NB4 (cell line): ENCODE measurements around the gene BPIFB6.

ENCODE experiments used
- DNase-seq: peaks from one replicate; pipeline ENCODE4 v3.0.0; 2010; ENCODE audit warnings: low read depth
- H3K4me3 ChIP-seq: one replicate; pipeline ENCODE4 v1.5.1; 2011; ENCODE audit warnings: mild to moderate bottlenecking, low read depth, low read length, moderate library complexity
- MYC ChIP-seq: IDR thresholded peaks from 2 replicates; pipeline ENCODE4 v1.6.1; 2011; ENCODE audit warnings: low read depth, low read length
- POLR2A ChIP-seq: IDR thresholded peaks from 2 replicates; pipeline ENCODE4 v1.6.1; 2011; ENCODE audit warnings: mild to moderate bottlenecking; ENCODE audit not compliant: insufficient read length; ENCODE audit errors: extremely low read depth
- TF ChIP-seq, protein P1 (sequence below): IDR thresholded peaks from 2 replicates; pipeline ENCODE4 v1.6.1; 2011; ENCODE audit warnings: low read depth, low read length
- TF ChIP-seq, protein P2 (sequence below): IDR thresholded peaks from one replicate; pipeline ENCODE4 v1.5.1; 2012; ENCODE audit warnings: low read depth, low read length

The BPIFB6 gene

DNA sequence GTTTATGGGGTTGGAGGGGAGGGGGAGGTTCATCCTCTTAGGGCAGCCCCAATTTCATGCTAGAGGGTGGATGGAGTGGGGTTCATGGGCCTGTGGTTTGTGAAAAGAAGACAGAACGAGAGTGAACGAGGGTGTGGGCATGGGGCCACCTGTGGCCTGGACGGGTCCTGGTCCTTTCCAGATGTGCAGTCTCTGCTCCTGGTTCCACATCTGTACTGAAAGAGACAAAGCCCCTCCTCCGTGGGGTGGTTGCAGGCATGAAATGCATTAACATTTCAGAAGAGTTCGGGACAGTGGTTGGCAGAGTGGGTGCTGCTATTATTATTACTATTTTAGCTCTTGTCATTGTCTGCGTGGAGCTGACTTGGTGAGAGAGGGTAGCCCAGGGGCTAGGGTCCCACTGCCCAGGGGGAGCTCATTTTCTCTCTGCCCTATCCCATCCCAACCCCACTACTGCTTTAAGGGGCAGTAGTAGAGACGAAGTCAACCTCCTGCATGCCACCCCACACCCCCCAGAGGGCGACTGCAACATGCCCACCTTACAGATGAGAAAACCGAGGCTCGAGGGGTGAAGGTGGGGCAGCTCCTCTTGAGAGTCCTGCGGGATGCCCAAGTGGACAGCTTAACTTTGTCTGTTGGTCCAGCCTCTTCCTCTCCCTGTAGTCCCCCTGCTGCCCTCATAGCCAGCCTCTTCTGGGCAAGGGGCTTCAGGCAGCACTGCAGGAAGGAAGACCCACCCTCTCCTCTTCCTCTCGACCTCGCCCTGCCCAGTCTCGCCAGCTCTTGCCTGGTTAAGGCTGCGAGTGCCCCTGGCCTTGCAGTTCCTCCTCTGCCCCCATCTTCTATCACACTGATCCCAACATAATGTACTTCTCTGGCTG, 15.5 kb upstream of the BPIFB6 start:
- no peak for DNase-seq
- TF ChIP-seq MYC, result no peak
- TF ChIP-seq, protein P1, sequence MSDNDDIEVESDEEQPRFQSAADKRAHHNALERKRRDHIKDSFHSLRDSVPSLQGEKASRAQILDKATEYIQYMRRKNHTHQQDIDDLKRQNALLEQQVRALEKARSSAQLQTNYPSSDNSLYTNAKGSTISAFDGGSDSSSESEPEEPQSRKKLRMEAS, result no peak
- no peak for TF ChIP-seq POLR2A
- TF ChIP-seq, protein P2, sequence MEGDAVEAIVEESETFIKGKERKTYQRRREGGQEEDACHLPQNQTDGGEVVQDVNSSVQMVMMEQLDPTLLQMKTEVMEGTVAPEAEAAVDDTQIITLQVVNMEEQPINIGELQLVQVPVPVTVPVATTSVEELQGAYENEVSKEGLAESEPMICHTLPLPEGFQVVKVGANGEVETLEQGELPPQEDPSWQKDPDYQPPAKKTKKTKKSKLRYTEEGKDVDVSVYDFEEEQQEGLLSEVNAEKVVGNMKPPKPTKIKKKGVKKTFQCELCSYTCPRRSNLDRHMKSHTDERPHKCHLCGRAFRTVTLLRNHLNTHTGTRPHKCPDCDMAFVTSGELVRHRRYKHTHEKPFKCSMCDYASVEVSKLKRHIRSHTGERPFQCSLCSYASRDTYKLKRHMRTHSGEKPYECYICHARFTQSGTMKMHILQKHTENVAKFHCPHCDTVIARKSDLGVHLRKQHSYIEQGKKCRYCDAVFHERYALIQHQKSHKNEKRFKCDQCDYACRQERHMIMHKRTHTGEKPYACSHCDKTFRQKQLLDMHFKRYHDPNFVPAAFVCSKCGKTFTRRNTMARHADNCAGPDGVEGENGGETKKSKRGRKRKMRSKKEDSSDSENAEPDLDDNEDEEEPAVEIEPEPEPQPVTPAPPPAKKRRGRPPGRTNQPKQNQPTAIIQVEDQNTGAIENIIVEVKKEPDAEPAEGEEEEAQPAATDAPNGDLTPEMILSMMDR, result no peak
- no peak overlapping the region for H3K4me3 ChIP-seq

DNA sequence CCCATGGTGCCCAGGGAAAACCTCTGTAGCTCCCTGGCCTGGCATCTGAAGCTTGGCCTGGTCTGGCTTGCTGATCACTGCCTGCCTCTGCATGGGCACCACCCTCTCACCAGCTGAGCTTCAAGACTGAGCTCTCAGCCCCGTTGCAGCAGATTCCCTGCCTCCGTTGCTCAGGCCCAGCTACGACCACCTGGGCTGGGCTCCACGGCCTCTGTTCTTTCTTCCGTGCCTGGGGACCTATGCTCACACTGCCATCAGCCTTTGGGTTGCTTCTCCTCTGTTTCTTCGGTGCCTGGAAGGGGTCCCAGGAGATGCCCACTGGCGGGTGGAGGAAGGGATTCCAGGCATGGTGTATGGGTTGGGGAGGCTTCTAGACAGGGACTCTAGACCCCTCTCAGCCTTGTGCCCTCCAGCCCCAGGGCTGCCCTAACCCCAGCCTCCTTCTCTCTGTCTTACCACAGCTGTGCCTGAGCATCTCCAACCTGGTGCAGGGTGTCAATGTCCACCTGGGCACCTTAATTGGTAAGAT, 14.8 kb upstream of the BPIFB6 start:
- no peak for DNase-seq
- H3K4me3 ChIP-seq, result no peak overlapping the region
- TF ChIP-seq, protein P1, result no peak
- TF ChIP-seq MYC (no peak), POLR2A (no peak)
- TF ChIP-seq, protein P2, result no peak

DNA sequence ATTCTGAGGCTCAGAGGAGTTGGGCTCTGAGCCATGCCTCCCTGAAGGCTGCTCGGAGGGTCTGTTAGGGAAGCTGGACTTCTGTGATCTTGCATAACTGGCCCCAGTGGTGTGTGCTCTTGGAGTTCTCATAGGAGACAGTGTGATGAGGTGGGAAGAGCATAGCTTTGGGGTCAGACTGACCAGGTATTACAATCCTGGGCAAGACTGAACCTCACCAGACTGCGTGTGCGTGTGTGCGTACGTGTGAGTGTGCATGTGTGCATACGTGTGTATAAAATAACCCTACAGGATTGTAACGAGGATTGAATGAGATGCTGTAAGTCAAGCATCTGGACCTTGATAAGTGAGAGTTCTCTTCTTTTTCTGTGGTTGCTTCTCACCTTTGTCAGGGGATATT, 13.9 kb upstream of the BPIFB6 start:
- DNase-seq, result no peak
- no peak overlapping the region for H3K4me3 ChIP-seq
- TF ChIP-seq MYC (no peak), POLR2A (no peak)
- TF ChIP-seq, protein P2, result no peak
- TF ChIP-seq, protein P1, result no peak

DNA sequence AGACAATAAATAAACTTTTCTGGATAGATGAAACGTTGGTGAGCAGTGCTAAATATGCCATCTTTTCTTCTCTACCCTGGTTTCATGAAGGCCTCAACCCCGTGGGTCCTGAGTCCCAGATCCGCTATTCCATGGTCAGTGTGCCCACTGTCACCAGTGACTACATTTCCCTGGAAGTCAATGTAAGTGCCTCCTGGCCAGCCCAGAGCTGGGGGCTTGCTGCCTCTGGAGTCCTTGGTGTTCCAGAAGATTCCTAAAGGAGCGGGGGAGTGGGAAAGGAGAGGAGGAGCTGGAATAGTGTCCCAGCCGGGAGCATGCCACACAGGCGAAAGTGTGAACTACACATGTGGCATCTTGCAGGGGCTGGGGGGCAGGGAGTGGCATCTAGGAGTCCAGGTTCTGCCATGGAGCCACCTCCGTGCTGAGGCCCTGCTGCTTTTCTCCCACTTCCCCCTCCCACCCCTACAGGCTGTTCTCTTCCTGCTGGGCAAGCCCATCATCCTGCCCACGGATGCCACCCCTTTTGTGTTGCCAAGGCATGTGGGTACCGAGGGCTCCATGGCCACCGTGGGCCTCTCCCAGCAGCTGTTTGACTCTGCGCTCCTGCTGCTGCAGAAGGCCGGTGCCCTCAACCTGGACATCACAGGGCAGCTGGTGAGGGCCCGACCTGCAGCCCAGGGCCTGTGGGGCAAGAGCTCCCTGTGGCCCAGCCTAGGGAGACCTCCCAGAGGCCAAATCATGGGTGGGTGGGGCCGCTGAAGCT, 13.1 kb upstream of the BPIFB6 start:
- no peak overlapping the region for H3K4me3 ChIP-seq
- TF ChIP-seq, protein P2, result no peak
- no peak for TF ChIP-seq MYC
- DNase-seq, result no peak

DNA sequence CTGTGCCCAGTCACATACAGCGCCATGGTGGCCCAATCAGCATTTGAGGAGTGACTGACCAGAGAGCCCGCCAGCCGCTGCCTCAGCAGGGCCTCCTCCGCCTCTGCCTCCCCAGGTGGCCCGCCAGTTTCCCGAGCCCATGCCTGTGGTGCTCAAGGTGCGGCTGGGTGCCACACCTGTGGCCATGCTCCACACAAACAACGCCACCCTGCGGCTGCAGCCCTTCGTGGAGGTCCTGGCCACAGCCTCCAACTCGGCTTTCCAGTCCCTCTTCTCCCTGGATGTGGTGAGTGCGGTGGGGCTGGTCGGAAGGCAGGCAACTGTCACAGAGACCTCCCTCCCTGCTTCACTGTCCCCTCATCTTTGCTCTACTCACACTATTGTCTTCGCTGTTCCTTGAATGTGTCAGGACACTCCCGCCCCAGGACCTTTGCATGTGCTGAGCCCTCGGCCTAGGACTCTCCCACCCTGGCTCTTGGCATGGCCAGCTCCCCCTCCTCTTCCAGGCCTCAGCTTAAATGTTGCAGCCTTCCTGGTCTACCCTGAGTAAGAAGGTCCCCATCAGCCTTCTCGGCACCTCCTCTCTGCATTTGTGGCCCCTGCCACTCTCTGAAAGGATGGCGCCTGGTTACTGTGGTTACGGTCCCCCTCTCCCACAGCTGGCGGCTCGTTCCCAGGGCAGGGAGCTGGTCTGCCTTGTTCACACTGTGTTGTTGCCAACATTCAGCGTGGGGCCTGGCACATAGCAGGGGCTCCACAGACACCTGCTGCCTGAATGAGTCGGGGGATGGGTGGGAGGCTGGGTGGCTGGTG, 11.8 kb upstream of the BPIFB6 start:
- TF ChIP-seq, protein P1, result no peak
- TF ChIP-seq POLR2A, result no peak
- TF ChIP-seq, protein P2, result no peak
- no peak for TF ChIP-seq MYC
- no peak overlapping the region for H3K4me3 ChIP-seq
- no peak for DNase-seq
